HEK293 (cell line): Measurements from ENCODE around the gene EVL.

Experiments used
- CTCF ChIP-seq: fragments of 450-650 bp; formaldehyde crosslinking; IDR thresholded peaks from 2 replicates; pipeline ENCODE4 v1.5.1; 2016; ENCODE audit warnings: missing biosample characterization, missing genetic modification characterization
- ZNF704 ChIP-seq: fragments of 450-650 bp; formaldehyde crosslinking; IDR thresholded peaks from 2 replicates; pipeline ENCODE4 v1.5.1; 2016; ENCODE audit warnings: missing biosample characterization, missing genetic modification characterization
- TF ChIP-seq, protein P1 (sequence below): fragments of 450-650 bp; formaldehyde crosslinking; IDR thresholded peaks from 2 replicates; pipeline ENCODE4 v1.5.1; 2016; ENCODE audit warnings: missing biosample characterization, missing genetic modification characterization

DNA sequence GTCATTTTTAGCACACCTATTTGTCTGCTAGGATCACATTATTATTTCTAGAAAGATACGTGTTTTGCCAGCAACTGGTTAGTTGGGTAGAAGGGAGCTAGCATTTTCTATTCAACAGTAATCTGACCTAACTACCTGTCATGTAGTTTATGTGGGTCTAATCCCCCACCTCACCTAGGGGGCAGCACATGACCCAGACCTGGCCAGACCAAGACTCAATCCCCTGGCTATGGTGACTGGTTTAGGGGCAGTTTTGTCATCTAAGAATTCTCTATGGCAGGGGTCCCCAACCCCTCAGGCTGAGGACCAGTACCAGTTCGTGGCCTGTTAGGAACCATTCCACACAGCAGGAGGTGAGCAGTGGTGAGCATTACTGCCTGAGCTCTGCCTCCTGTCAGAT is 29.5 kb upstream of the EVL start:
- no peak for TF ChIP-seq CTCF (tag by site-specific recombination)
- TF ChIP-seq, protein P1, sequence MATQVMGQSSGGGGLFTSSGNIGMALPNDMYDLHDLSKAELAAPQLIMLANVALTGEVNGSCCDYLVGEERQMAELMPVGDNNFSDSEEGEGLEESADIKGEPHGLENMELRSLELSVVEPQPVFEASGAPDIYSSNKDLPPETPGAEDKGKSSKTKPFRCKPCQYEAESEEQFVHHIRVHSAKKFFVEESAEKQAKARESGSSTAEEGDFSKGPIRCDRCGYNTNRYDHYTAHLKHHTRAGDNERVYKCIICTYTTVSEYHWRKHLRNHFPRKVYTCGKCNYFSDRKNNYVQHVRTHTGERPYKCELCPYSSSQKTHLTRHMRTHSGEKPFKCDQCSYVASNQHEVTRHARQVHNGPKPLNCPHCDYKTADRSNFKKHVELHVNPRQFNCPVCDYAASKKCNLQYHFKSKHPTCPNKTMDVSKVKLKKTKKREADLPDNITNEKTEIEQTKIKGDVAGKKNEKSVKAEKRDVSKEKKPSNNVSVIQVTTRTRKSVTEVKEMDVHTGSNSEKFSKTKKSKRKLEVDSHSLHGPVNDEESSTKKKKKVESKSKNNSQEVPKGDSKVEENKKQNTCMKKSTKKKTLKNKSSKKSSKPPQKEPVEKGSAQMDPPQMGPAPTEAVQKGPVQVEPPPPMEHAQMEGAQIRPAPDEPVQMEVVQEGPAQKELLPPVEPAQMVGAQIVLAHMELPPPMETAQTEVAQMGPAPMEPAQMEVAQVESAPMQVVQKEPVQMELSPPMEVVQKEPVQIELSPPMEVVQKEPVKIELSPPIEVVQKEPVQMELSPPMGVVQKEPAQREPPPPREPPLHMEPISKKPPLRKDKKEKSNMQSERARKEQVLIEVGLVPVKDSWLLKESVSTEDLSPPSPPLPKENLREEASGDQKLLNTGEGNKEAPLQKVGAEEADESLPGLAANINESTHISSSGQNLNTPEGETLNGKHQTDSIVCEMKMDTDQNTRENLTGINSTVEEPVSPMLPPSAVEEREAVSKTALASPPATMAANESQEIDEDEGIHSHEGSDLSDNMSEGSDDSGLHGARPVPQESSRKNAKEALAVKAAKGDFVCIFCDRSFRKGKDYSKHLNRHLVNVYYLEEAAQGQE (tag by site-specific recombination) = no peak
- no peak for TF ChIP-seq ZNF704 (tag by site-specific recombination)
